HEK293 (cell line): ENCODE results near the gene BMPR1A.

Experiments used
- OVOL3 ChIP-seq: fragments of 450-650 bp; formaldehyde crosslinking; IDR thresholded peaks from 2 replicates; pipeline ENCODE4 v1.5.1; 2016; ENCODE audit warnings: missing biosample characterization, missing genetic modification characterization
- SP2 ChIP-seq: fragments of 450-650 bp; formaldehyde crosslinking; IDR thresholded peaks from 2 replicates; pipeline ENCODE4 v1.5.1; 2016; ENCODE audit warnings: missing biosample characterization, missing genetic modification characterization
- YY1 ChIP-seq: fragments of 450-650 bp; formaldehyde crosslinking; IDR thresholded peaks from 2 replicates; pipeline ENCODE4 v1.5.1; 2018; ENCODE audit warnings: missing biosample characterization, missing genetic modification characterization
- ZBTB1 ChIP-seq: fragments of 450-650 bp; formaldehyde crosslinking; IDR thresholded peaks from 2 replicates; pipeline ENCODE4 v1.5.1; 2016; ENCODE audit warnings: missing biosample characterization, missing genetic modification characterization
- ZNF423 ChIP-seq: fragments of 450-650 bp; formaldehyde crosslinking; IDR thresholded peaks from 2 replicates; pipeline ENCODE4 v1.5.1; 2016; ENCODE audit warnings: missing biosample characterization, missing genetic modification characterization
- ZNF426 ChIP-seq: fragments of 450-650 bp; formaldehyde crosslinking; IDR thresholded peaks from 2 replicates; pipeline ENCODE4 v1.5.1; 2017; ENCODE audit warnings: missing biosample characterization, missing genetic modification characterization, mild to moderate bottlenecking, inconsistent platforms, moderate library complexity
- ZNF514 ChIP-seq: fragments of 450-650 bp; formaldehyde crosslinking; IDR thresholded peaks from 2 replicates; pipeline ENCODE4 v1.5.1; 2016; ENCODE audit warnings: missing biosample characterization, missing genetic modification characterization
- ZNF549 ChIP-seq: fragments of 450-650 bp; IDR thresholded peaks from 2 replicates; pipeline ENCODE4 v1.5.1; 2018; ENCODE audit warnings: missing biosample characterization, missing genetic modification characterization, mild to moderate bottlenecking, inconsistent platforms, moderate library complexity
- ZNF561 ChIP-seq: fragments of 450-650 bp; IDR thresholded peaks from 2 replicates; pipeline ENCODE4 v1.5.1; 2018; ENCODE audit warnings: missing biosample characterization, missing genetic modification characterization, borderline replicate concordance
- ZNF830 ChIP-seq: fragments of 450-650 bp; IDR thresholded peaks from 2 replicates; pipeline ENCODE4 v1.5.0; 2018; ENCODE audit warnings: missing biosample characterization, missing genetic modification characterization, low read depth, mild to moderate bottlenecking, moderate library complexity
- TF ChIP-seq, protein P1 (sequence below): fragments of 450-650 bp; formaldehyde crosslinking; IDR thresholded peaks from 2 replicates; pipeline ENCODE4 v1.5.1; 2016; ENCODE audit warnings: missing biosample characterization, missing genetic modification characterization
- TF ChIP-seq, protein P2 (sequence below): fragments of 450-650 bp; formaldehyde crosslinking; IDR thresholded peaks from 2 replicates; pipeline ENCODE4 v1.5.1; 2016; ENCODE audit warnings: missing biosample characterization, missing genetic modification characterization
- TF ChIP-seq, protein P3 (sequence below): fragments of 450-650 bp; formaldehyde crosslinking; IDR thresholded peaks from 2 replicates; pipeline ENCODE4 v1.5.1; 2016; ENCODE audit warnings: missing biosample characterization, missing genetic modification characterization, low read depth
- TF ChIP-seq, protein P4 (sequence below): fragments of 450-650 bp; formaldehyde crosslinking; IDR thresholded peaks from 2 replicates; pipeline ENCODE4 v1.5.0; 2017; ENCODE audit warnings: missing biosample characterization, missing genetic modification characterization, borderline replicate concordance

DNA sequence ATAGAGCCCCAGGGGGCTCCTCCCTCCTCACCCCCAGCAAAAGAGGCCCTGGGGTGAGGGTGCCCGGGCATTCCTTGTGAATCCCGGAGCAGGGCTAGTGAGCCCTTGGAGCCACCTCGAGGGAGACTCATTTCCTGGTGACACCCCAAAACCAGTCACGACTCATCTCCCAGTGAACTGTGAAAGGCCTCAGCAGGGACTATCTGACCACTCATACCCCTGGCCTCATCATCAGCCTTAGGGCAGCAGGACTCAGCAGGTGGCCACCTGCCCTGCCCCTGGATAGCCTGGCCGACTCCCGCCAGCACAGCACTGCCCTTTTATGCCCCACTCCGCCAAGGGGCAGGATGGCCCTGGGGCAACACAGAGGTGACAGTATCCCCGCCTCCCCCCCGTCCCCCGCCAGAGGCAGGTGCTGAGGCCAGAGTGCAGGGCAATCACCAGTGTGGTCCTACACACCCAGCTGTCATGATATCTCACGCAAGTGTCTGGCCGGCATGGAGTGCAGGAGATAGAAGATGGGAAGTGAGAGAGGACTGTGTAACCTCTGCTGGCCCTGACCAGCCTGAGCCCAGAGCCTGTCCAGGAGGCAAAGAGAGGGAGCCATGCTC is 205.2 kb downstream of the BMPR1A start:
- TF ChIP-seq, protein P1, sequence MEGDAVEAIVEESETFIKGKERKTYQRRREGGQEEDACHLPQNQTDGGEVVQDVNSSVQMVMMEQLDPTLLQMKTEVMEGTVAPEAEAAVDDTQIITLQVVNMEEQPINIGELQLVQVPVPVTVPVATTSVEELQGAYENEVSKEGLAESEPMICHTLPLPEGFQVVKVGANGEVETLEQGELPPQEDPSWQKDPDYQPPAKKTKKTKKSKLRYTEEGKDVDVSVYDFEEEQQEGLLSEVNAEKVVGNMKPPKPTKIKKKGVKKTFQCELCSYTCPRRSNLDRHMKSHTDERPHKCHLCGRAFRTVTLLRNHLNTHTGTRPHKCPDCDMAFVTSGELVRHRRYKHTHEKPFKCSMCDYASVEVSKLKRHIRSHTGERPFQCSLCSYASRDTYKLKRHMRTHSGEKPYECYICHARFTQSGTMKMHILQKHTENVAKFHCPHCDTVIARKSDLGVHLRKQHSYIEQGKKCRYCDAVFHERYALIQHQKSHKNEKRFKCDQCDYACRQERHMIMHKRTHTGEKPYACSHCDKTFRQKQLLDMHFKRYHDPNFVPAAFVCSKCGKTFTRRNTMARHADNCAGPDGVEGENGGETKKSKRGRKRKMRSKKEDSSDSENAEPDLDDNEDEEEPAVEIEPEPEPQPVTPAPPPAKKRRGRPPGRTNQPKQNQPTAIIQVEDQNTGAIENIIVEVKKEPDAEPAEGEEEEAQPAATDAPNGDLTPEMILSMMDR (tag by site-specific recombination), result no peak
- TF ChIP-seq YY1 (tag by site-specific recombination), result no peak
- TF ChIP-seq ZBTB1, result no peak
- TF ChIP-seq SP2 (tag by site-specific recombination), result no peak
- TF ChIP-seq ZNF549, result no peak
- TF ChIP-seq OVOL3 (tag by site-specific recombination), result no peak
- TF ChIP-seq ZNF514 (tag by site-specific recombination), result no peak
- TF ChIP-seq, protein P2, sequence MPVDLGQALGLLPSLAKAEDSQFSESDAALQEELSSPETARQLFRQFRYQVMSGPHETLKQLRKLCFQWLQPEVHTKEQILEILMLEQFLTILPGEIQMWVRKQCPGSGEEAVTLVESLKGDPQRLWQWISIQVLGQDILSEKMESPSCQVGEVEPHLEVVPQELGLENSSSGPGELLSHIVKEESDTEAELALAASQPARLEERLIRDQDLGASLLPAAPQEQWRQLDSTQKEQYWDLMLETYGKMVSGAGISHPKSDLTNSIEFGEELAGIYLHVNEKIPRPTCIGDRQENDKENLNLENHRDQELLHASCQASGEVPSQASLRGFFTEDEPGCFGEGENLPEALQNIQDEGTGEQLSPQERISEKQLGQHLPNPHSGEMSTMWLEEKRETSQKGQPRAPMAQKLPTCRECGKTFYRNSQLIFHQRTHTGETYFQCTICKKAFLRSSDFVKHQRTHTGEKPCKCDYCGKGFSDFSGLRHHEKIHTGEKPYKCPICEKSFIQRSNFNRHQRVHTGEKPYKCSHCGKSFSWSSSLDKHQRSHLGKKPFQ (tag by site-specific recombination), result no peak
- no peak for TF ChIP-seq ZNF423 (tag by site-specific recombination)
- TF ChIP-seq, protein P3, sequence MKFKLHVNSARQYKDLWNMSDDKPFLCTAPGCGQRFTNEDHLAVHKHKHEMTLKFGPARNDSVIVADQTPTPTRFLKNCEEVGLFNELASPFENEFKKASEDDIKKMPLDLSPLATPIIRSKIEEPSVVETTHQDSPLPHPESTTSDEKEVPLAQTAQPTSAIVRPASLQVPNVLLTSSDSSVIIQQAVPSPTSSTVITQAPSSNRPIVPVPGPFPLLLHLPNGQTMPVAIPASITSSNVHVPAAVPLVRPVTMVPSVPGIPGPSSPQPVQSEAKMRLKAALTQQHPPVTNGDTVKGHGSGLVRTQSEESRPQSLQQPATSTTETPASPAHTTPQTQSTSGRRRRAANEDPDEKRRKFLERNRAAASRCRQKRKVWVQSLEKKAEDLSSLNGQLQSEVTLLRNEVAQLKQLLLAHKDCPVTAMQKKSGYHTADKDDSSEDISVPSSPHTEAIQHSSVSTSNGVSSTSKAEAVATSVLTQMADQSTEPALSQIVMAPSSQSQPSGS (tag by site-specific recombination), result no peak
- TF ChIP-seq ZNF561 (tag by site-specific recombination), result no peak
- TF ChIP-seq, protein P4, sequence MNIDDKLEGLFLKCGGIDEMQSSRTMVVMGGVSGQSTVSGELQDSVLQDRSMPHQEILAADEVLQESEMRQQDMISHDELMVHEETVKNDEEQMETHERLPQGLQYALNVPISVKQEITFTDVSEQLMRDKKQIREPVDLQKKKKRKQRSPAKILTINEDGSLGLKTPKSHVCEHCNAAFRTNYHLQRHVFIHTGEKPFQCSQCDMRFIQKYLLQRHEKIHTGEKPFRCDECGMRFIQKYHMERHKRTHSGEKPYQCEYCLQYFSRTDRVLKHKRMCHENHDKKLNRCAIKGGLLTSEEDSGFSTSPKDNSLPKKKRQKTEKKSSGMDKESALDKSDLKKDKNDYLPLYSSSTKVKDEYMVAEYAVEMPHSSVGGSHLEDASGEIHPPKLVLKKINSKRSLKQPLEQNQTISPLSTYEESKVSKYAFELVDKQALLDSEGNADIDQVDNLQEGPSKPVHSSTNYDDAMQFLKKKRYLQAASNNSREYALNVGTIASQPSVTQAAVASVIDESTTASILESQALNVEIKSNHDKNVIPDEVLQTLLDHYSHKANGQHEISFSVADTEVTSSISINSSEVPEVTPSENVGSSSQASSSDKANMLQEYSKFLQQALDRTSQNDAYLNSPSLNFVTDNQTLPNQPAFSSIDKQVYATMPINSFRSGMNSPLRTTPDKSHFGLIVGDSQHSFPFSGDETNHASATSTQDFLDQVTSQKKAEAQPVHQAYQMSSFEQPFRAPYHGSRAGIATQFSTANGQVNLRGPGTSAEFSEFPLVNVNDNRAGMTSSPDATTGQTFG (tag by site-specific recombination), result no peak
- TF ChIP-seq ZNF426 (tag by site-specific recombination), result no peak
- TF ChIP-seq ZNF830 (tag by site-specific recombination), result no peak
